ENCODE results near the gene MPHOSPH9.

Gene MPHOSPH9

DNA sequence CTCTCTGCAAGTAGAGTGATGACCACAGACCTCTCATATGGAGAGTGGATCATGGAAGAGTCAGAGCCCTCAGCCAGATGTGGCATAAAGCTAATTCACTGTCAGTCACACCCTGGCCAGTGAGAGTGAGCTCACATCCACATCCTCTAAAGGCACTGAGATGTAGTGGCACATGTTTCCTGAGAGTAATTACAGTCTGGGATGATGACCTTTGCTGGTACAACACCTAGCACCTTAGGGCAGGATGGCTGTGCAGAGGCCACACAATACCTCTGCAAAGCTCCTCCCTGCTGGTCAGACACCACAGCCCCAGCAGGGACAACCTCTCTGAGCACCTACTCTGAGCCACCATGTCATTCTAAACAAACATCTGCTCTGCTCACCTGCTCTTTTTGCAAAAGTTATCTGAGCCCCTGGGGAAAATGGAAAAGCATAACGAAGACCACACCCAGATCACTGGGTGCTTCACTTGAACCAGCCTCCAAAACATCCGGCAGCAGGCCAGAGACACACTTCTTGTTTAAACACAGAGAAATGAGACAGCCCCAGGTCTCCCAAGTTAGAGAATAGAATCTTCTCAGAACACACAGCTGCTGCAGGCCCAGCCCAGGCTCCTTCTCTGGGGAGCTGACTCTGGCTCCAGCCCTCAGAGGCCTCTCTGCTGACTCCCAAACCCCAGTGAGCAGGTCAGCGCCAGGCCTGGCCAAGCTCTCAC lies 112.3 kb downstream of the MPHOSPH9 start:
- no peak for DNase-seq

DNA sequence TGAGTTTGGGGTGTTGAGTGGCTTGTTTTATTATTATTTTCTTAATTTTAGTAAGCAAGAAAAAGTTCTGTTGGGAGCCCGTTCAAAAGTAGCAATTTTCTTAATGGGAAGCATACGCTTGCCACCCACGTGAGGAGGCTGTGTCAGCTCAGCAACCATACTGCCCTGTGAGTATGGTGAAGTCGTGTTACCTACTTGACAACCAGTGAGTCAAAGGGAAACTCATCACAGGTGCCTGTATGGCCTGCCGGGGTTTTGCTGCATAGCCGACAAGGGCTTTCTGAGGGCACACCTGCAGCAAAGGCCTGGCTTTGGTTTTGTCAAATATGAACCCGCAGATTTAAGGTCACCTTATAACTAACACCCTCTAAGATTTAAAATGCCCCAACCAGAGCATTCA lies 113.1 kb downstream of the MPHOSPH9 start:
- no peak for DNase-seq

DNA sequence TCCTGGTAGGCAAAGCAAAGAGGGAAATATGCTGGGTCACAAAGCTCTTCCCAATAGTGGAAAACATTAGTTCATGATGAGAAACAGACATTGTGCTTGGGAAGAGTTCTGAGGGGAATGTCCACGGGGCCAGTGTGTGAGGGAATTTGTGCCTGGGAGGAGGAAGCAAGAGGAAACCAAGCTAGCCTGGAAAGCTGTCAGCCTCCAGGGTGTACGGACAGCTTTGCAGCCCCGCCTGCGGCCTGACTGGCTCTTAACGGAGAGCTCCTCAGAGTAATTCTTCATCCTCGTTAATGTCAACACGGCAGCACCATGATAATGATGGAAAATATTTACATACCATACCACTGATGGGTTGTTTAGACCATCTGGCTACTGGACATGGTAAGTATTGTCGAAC lies 114.4 kb downstream of the MPHOSPH9 start:
- DNase-seq: no peak

DNA sequence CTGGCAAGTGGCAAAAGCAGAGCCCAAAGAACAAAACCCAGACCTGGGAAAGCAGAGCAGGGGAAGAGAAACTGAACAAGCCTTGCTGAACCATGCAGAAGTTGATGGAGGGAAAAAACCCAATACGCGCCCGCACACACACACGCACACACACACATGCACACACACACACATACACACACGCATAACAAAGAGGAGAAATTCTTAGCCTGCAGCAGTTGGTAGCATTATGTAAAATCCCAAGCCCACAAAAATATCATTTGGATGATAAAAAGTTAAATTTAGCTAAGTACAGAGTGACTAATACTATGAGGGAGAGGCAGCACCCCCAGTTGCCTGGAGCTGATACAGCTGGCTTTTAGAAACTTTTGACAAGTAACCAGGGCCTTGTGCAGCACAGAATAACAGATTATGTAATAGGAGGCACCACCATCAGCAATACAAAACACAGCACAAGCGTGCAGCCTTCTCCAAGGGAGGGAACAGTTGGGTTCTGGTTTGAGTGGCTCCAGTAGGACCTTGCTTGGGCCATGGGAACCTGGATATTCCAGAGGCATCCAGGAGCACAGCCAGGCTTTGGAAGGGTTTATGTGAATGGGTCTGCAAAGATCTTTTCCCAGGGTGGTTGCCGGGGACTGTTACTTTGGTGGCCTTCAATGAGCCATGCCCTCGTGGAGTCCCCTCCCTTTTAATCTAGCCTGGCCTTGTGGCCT lies 117.4 kb downstream of the MPHOSPH9 start:
- no peak for DNase-seq

DNA sequence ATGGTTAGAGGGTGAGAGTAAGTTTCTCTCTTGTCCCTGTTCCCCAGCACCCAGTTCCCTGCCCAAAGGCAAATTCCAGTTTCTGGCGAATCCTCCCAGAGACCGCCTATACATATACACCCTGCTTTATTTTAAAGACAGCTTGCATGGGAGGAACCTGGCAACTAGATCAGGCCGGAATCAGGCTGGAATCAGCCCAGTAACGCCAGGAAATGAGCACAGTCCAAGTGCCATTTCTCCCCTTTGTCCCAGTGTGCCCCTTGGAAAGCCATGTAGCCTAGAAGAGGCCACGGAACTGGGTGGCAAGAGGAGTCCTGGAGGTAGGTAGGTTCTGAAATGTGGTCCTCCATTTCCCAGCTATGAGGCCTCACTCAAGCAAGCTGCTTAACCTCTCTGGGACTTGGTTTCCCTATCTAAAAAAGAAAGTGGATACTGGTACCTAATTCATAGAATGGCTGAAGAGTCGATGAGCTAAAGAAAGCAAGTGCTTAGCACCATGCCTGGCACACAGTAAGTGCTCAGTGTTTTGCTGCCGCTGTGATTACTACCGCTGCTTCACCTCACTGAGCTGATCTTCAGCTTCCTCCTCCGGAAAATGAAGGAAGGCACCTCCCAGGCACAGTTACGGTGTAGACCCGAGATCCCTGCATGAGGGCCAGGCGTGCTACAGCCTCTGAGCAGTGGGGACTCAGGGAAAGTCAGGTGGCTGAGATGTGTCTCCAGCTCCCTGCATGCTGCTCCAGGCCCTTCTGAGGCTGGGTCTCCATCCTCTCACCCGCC lies 118.4 kb downstream of the MPHOSPH9 start:
- DNase-seq: no peak

DNA sequence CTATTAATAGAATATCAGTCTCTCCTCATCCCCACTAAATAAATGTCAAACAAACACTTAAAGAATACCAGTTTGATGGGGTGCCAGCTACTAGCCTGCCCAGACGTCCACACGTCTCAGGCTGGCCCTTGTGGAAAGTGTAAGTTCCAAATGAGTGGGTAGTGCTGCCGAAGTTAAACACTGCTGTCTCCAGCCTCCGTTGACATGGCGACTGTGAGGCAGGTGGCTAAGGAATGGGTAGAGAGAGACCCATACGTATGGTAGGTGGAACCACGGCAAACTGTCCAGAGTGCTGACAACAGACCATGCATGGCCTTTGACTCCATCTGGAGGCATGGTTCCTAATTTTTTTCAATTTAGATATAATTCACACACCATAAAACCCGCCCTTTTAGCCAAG lies 119.9 kb downstream of the MPHOSPH9 start:
- no peak for DNase-seq

DNA sequence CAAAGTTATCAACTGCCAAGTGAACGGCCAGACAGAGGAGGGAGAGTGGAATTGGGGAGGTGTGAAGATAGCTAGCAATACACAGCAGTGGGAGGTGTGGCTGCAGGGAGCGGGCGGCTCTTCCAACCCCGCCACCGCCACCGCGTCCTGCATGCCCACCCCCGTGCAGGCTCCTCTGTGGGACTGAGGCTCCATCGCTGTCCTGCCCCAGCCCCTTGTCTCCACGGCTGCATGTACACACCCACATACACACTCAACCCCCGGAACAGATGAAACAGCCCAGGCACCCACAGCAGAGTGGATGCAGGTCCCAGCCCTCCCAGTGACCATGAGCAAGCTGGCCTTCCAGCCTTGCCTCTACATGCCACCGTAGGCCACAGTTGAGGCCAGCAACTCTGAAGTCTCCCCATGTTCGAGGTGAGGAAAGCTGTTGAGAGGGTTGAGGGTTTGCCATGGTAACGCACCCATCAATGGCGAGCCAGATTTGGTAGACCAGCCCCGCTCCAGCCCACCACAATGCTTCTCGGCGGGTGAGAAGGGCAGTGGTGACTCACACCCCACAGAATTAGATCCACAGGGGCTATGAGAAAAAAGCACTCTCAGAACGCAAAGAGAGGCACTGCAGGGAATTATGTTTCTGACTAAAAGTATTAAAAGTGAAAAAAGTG lies 121.3 kb downstream of the MPHOSPH9 start:
- DNase-seq: no peak

DNA sequence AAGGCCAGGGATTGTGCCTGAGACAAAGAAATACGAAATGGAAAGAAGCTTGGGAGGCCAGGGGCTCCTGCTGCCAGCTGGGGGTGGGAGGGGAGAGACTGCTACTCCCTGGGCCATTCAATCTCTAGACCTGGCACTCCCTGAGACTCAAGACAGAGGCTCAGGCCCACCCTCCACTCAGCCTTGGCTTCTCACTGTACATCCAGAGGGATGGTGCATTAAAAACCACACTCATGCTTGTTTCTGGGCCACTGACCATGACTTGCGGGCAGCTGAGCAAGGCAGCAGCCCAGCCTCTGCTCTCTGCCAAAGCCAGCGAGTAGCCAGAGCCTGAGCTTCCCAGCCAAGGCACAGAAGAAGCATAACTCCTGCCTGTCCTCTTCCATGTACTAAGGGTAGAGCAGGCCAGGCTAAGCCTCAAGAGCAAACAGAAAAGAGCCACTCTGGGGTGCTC lies 123.6 kb downstream of the MPHOSPH9 start:
- no peak for DNase-seq

DNA sequence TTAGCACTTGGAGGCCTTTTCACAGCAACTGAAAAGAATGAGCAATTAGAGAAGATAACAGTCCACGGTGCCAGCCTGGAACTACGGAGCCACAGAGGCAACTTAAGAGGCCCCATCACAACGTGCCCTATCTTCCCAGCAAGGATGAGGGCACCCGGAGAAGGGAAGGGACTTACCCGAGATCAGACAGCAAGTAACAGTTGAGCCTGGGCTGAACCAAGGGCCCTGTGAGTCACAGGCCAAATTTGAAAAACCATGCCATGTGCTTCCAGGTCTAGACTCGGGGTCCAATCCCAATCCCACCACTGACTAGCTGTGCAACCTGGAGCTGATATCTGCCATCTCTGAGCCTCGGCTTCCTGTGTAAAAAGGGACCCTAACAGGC lies 124.3 kb downstream of the MPHOSPH9 start:
- no peak for DNase-seq

DNA sequence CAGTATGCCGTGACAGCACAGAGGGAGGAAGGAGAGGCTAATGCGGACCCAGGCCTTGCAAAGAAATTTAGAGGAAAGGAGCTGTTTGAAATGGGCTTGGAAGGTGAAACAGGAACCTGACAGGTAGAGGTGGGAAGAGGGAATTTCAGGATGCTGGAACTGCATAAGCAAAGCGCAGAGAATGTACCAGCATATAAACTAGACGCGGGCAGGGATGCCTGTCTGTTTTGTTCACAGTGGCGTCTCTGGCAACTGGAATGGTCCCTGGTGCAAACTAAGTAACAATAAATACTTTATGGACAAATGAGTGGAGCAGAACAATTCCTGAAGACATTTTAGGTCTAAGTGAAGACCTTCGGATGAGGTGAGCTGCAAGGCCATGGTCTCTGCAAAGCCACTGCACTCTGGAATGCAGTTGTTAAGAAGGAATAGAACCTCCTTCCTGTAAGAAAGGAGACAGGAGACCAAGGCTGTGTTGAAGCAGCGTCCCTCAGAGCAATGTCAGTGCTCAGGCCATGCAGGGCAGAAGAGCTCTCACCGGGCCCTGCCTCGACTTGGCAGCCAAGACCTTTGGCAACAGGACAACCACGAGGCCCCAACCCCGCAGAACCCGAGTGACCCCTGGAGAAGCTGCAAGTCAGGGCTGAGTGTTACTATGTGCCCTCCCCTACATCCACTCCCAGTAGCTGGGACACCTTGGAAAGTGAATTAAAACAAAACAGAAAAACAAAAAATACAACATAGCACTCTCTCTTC lies 124.8 kb downstream of the MPHOSPH9 start:
- no peak for DNase-seq

DNA sequence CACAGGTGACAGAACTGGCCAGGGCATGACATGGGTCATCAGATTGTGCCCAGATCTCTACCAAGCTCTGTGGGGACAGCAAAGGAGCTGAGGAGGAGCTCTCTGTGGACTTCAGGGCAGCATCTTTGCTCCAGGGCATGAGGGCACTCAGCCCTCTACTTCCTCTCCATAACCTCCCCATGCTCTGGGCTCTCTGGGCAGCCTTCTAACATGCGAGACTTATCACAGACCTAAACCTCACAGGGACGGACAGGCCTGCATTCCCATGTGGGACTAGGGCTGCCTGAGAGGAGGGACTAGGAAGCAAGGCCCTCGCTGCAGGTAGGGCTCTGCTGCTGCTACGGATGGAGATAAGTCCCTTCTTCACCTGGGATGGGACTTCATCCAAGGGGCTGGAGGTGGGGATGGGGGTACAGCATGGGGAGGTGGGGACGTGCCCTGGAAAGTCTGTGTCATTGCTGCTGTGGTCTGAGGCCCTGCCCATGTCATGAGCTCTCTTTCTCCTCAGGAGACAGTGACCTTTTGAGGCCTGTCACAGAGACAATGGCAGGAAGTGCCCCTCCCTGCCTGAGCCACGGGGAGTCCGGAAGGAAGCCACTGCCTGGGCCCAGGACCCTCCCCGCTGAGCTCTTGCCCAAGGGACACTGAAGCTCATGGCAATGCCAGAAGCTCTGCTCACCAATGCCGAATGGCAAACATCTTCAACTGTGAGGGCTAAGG lies 126.1 kb downstream of the MPHOSPH9 start:
- peak; percentile 30 for DNase-seq

DNA sequence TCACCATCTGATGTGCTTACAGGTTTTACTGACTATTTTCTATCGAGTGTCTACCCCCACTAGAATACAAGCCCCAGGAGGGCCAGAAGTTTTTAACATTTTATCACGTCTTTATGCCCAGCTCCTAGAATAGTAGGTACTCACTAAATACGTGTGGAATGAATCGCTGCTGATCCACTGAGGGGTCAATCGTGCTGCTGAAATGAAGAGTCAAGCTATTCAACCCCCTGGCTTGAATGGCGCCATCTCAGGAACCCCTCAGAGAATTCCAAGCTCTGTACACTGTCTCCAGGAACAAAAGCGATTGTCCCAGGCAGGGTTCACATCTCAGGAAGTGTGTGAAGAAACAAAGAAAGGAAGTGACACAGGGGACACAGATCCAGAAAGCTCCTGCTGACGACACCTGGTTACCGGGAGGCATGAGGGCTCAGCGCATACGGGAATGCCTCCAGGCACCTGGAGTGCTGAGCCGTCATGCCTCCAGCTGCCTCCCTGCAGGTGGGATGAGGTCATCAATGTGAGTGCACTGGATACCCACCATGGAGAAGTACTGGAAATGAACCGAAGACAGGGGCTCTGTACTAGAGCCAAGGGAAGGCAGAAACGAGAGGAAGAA lies 127.6 kb downstream of the MPHOSPH9 start:
- DNase-seq: no peak

DNA sequence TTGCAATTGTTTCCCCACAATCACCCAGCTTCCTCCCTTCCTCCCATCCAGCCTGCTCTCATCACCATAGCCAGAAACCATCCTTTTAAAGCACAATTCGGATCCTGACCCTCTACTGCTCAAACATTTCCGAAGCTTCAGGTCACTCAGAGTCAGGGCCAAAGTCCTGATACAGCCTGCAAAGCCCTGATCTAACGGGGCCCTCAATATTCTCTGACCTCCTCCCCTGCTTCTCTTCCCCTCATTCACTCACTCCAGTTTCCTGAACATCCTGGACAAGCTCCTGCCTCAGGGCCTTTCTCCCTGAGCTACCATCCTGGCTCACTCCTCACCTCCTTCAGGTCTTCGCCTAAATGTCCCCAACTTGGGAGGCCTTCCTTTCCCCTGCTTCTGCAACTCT lies 128.1 kb downstream of the MPHOSPH9 start:
- DNase-seq: no peak
